ENCODE results near the gene TOGARAM2.

Gene TOGARAM2

GRCh38 chr2:29063056-29063455, 82.0 kb downstream of the TOGARAM2 start (continued):
- no peak for TF ChIP-seq PATZ1 (tag by site-specific recombination; IDR thresholded peaks at IDR 0.05)

GRCh38 chr2:29063646-29064345, 82.7 kb downstream of the TOGARAM2 start:
- Histone ChIP-seq H3K4me3 (ENCODE audit: low read depth, low read length) (no peak overlapping the region), H3K27ac (ENCODE audit: extremely low read depth, low read depth, low read length) (no peak overlapping the region), H3K9me3 (ENCODE audit: control insufficient read depth, insufficient read depth, low read depth, low read length) (no peaks in the 10 kb centered on the region), H3K36me3 (ENCODE audit: control insufficient read depth in 2 of 2, insufficient read depth in 1 of 2, low read length in 2 of 2) (no peaks in the 10 kb centered on the region), H3K4me1 (ENCODE audit: control insufficient read depth, insufficient read depth, low read length) (0 out of 2 replicates have a peak, but pooled peaks cover 3% of the 10 kb centered on the region)
- TF ChIP-seq ZNF426 (tag by site-specific recombination; IDR thresholded peaks at IDR 0.05) (no peak), ZNF658 (tag by site-specific recombination; IDR thresholded peaks at IDR 0.05) (no peak), AEBP2 (tag by site-specific recombination; IDR thresholded peaks at IDR 0.05; ENCODE audit: borderline replicate concordance) (no peak), ZNF596 (tag by site-specific recombination; IDR thresholded peaks at IDR 0.05) (no peak), OVOL3 (tag by site-specific recombination; IDR thresholded peaks at IDR 0.05) (no peak), ZBTB11 (tag by site-specific recombination; conservative IDR thresholded peaks at IDR 0.05; ENCODE audit: low read depth) (no peak), KLF16 (tag by site-specific recombination; IDR thresholded peaks at IDR 0.05) (no peak)
- ChIA-PET CTCF (interaction anchor here (0.5 kb wide), 1 partner anchor 255 kb away, joined by 3 read pairs; no protein-coding TSS in a partner anchor), POLR2A (no interaction called here)

- no peak overlapping the region for H3K4me3 ChIP-seq (ENCODE audit: low read depth, low read length)
- no peaks in the 10 kb centered on the region for H3K9me3 ChIP-seq (ENCODE audit: control insufficient read depth, insufficient read depth, low read depth, low read length)
- CTCF ChIA-PET: no interaction called here
- 0 out of 2 replicates have a peak, but pooled peaks cover 3% of the 10 kb centered on the region for H3K4me1 ChIP-seq (ENCODE audit: control insufficient read depth, insufficient read depth, low read length)
- POLR2A ChIA-PET: no interaction called here
- H3K27ac ChIP-seq (ENCODE audit: extremely low read depth, low read depth, low read length): no peak overlapping the region
- H3K36me3 ChIP-seq (ENCODE audit: control insufficient read depth in 2 of 2, insufficient read depth in 1 of 2, low read length in 2 of 2): no peaks in the 10 kb centered on the region
- TF ChIP-seq TSHZ1 (tag by site-specific recombination; IDR thresholded peaks at IDR 0.05; ENCODE audit: borderline replicate concordance): no peak
- no peak for TF ChIP-seq ZNF398 (tag by site-specific recombination; IDR thresholded peaks at IDR 0.05)
- no peak for TF ChIP-seq MYNN (tag by site-specific recombination; IDR thresholded peaks at IDR 0.05; ENCODE audit: borderline replicate concordance)
- TF ChIP-seq ZNF558 (tag by site-specific recombination; IDR thresholded peaks at IDR 0.05): no peak
- no peak for TF ChIP-seq ZNF19 (tag by site-specific recombination; IDR thresholded peaks at IDR 0.05; ENCODE audit: low read depth)
- no peak for TF ChIP-seq ZBTB17 (tag by site-specific recombination; IDR thresholded peaks at IDR 0.05)
- TF ChIP-seq ZNF549 (tag by site-specific recombination; IDR thresholded peaks at IDR 0.05): no peak
- TF ChIP-seq KLF10 (tag by site-specific recombination; IDR thresholded peaks at IDR 0.05): no peak
- no peak for TF ChIP-seq ZNF280C (tag by site-specific recombination; IDR thresholded peaks at IDR 0.05)
Observed at GRCh38 chr2:29064346-29064715, 83.2 kb downstream of the TOGARAM2 start.
